Spleen (tissue), 11 donors: ENCODE measurements around the gene VAV1. TPM values are rescaled to one million over a fixed set of nuclear protein-coding genes. Genes with fewer than 3 reads are reported as not detected.

Experiments
- DNase-seq: peaks from one replicate; pipeline ENCODE4 v3.0.0-alpha.2; 2020
- H3K27ac ChIP-seq, 8 donors: fragments of 200-600 bp; sonication (generic) in 7 of 8; 1 replicate in 4 of 8; 2 replicates in 4 of 8; pipeline versions ENCODE4 v1.5.0 to v1.8.0; 2016 to 2021; ENCODE audit warnings: inconsistent platforms in 4 of 8, mild to moderate bottlenecking in 4 of 8, moderate library complexity in 1 of 8
- H3K27me3 ChIP-seq, 7 donors: fragments of 200-600 bp; sonication (generic) in 6 of 7; replicated peaks in 1 of 7; 1 replicate in 4 of 7; 2 replicates in 3 of 7; pipeline versions ENCODE4 v1.5.0 to v1.8.0; 2016 to 2021; ENCODE audit warnings: inconsistent platforms in 3 of 7, mild to moderate bottlenecking in 1 of 7
- H3K36me3 ChIP-seq, 6 donors: fragments of 200-600 bp; sonication (generic) in 5 of 6; 1 replicate in 4 of 6; 2 replicates in 2 of 6; pipeline versions ENCODE4 v1.5.0 to v1.8.0; 2016 to 2021; ENCODE audit warnings: inconsistent platforms in 2 of 6
- H3K4me1 ChIP-seq, 6 donors: fragments of 200-600 bp; sonication (generic) in 5 of 6; 1 replicate in 3 of 6; 2 replicates in 3 of 6; pipeline versions ENCODE4 v1.5.0 to v1.8.0; 2016 to 2021; ENCODE audit warnings: inconsistent platforms in 3 of 6
- H3K4me3 ChIP-seq, 8 donors: fragments of 200-600 bp; sonication (generic) in 7 of 8; 1 replicate in 4 of 8; 2 replicates in 4 of 8; pipeline versions ENCODE4 v1.5.0 to v1.8.0; 2016 to 2021; ENCODE audit warnings: inconsistent platforms in 4 of 8, mild to moderate bottlenecking in 4 of 8, moderate library complexity in 2 of 8
- H3K9me3 ChIP-seq, 8 donors: fragments of 200-600 bp; sonication (generic) in 7 of 8; 1 replicate in 4 of 8; 2 replicates in 4 of 8; pipeline versions ENCODE4 v1.5.0 to v1.8.0; 2016 to 2021; ENCODE audit warnings: inconsistent platforms in 4 of 8
- POLR2A ChIP-seq, 3 donors: fragments of 450-650 bp; IDR thresholded peaks; one replicate each; pipeline ENCODE4 v1.5.1; 2017; ENCODE audit warnings: antibody characterized with exemption in 3 of 3, mild to moderate bottlenecking in 1 of 3
- POLR2AphosphoS5 ChIP-seq, 3 donors: sonication (generic); formaldehyde crosslinking; IDR thresholded peaks; one replicate each; pipeline ENCODE4 v1.5.1; 2017; ENCODE audit warnings: antibody characterized with exemption in 3 of 3
- whole genome bisulfite sequencing, 5 donors: extraction: QIAGEN DNeasy Blood & Tissue Kit in 3 of 5; methylation state at CpG; one replicate each; pipeline versions ENCODE4 v1.1.5 to v1.1.7; 2013 to 2018; 5-methylcytosine and 5-hydroxymethylcytosine counted together
- intact Hi-C: fragments of 100-400 bp; cut with DNase I; formaldehyde crosslinking; loops from one replicate; pipeline ENCODE4 v1.15.0; 2023; ENCODE audit warnings: low total_unique reads
- polyA plus RNA-seq, 3 donors: library from polyadenylated mRNA; stranded (reverse); fragments of 200-250 nt; gene quantifications; one replicate each; pipeline ENCODE4 v1.2.1, GENCODE V29; 2013
- total RNA-seq, 7 donors: library from RNA; depleted of rRNA in 3 of 7; stranded (reverse); fragments of >200 nt in 3 of 7; fragmentation: NEBNext Ultra II Directional in 4 of 7; extraction: Animal tissue kit (Norgen Biotek cat#: 25700) in 4 of 7; gene quantifications; one replicate each; pipeline versions ENCODE4 v1.1.0 to v1.2.1, GENCODE V29; 2016 to 2021
- TF ChIP-seq, protein P1 (sequence below), 11 experiments: fragments of 200-600 bp in 7 of 11; fragments of 450-650 bp in 4 of 11; sonication (generic) in 4 of 11; IDR thresholded peaks in 8 of 11; conservative IDR thresholded peaks in 3 of 11; 1 replicate in 7 of 11; 2 replicates in 4 of 11; pipeline versions ENCODE4 v1.4.0 to v1.8.0; 2016 to 2021; ENCODE audit warnings: antibody characterized with exemption in 11 of 11, inconsistent platforms in 4 of 11, mild to moderate bottlenecking in 1 of 11
- donor health status: healthy with polysubstance abuse.
- donor health status: DM: no; HTN: no; CAD: no; lungs with moderate emphysema.
- donor health status: DM: no; HTN: no; CAD: no.
- donor health status: Bipolar disorder and iron deficiency.
- donor health status: healthy.
- donor health status: DM: no; HTN: no; CAD: no.
- donor health status: DM: yes; HTN: yes; CAD: no.

Gene VAV1
- total and polyA plus RNA-seq, 10 donors: 34.8 to 151 (median 83.1) TPM

DNA sequence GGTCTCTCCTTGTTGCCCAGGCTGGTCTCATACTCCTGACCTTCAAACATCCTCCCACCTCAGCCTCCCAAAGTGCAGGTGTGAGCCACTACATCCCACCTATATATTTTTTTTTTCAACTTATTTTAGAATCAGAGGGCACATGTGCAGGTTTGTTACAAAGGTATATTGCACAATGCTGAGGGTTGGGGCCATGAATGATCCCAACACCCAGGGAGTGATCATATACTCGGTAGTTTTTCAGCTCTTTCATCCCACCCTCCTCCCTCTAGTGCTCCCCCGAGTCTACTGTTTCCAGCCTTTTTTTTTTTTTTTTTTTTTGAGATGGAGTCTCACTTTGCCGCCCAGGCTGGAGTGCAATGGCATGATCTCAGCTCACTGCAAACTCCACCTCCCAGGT is 76.5 kb downstream of the VAV1 start:
- intact Hi-C loops: no loop called here
- no peak for DNase-seq
- Histone ChIP-seq H3K9me3 (no peaks in the 10 kb centered on the region), H3K36me3 (peaks cover 0 to 86% (median 64%) of the 10 kb centered on the region in 6 donors), H3K27me3 (no peaks in the 10 kb centered on the region), H3K4me1 (no peaks in the 10 kb centered on the region), H3K27ac (no peak overlapping the region), H3K4me3 (no peak overlapping the region)
- TF ChIP-seq, protein P1, sequence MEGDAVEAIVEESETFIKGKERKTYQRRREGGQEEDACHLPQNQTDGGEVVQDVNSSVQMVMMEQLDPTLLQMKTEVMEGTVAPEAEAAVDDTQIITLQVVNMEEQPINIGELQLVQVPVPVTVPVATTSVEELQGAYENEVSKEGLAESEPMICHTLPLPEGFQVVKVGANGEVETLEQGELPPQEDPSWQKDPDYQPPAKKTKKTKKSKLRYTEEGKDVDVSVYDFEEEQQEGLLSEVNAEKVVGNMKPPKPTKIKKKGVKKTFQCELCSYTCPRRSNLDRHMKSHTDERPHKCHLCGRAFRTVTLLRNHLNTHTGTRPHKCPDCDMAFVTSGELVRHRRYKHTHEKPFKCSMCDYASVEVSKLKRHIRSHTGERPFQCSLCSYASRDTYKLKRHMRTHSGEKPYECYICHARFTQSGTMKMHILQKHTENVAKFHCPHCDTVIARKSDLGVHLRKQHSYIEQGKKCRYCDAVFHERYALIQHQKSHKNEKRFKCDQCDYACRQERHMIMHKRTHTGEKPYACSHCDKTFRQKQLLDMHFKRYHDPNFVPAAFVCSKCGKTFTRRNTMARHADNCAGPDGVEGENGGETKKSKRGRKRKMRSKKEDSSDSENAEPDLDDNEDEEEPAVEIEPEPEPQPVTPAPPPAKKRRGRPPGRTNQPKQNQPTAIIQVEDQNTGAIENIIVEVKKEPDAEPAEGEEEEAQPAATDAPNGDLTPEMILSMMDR (IDR thresholded peaks at IDR 0.05 in 8 of 11, conservative IDR thresholded peaks at IDR 0.05 in 3 of 11): no peak
- TF ChIP-seq POLR2AphosphoS5 (IDR thresholded peaks at IDR 0.05): no peak
- TF ChIP-seq POLR2A (IDR thresholded peaks at IDR 0.05): no peak
- WGBS, 5 donors: 80 to 98% (median 90%) methylated on average over 3 of the region's 3 CpGs

DNA sequence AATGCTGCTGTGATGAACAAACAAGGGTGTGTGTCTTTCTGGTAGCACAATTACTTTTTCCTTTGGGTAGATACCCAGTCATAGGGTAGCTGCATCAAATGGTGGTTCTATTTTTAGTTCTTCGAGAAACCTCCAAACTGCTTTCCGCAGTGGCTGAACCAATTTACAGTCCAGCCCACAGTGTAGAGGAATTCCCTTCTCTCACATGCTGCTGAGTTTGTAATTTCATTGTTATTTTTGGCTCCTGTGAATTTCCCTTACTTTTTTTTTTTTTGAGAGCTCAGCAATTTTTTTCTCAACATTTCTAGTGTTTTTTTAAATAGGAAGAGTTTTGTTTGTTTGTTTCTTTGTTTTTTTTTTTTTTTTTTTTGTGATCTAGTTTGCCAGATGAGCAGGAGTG is 77.4 kb downstream of the VAV1 start:
- 42 to 75% (median 55%) methylated on average over 2 of the region's 2 CpGs for WGBS, 5 donors
- no peaks in the 10 kb centered on the region for H3K27me3 ChIP-seq
- no peak overlapping the region for H3K27ac ChIP-seq
- no peak for TF ChIP-seq POLR2A (IDR thresholded peaks at IDR 0.05)
- TF ChIP-seq, protein P1 (IDR thresholded peaks at IDR 0.05 in 8 of 11, conservative IDR thresholded peaks at IDR 0.05 in 3 of 11): no peak
- no peak for TF ChIP-seq POLR2AphosphoS5 (IDR thresholded peaks at IDR 0.05)
- no peaks in the 10 kb centered on the region for H3K9me3 ChIP-seq
- H3K4me3 ChIP-seq: no peak overlapping the region
- no peak for DNase-seq
- H3K36me3 ChIP-seq: peaks cover 0 to 86% (median 64%) of the 10 kb centered on the region in 6 donors
- intact Hi-C loops: no loop called here
- H3K4me1 ChIP-seq: no peaks in the 10 kb centered on the region

DNA sequence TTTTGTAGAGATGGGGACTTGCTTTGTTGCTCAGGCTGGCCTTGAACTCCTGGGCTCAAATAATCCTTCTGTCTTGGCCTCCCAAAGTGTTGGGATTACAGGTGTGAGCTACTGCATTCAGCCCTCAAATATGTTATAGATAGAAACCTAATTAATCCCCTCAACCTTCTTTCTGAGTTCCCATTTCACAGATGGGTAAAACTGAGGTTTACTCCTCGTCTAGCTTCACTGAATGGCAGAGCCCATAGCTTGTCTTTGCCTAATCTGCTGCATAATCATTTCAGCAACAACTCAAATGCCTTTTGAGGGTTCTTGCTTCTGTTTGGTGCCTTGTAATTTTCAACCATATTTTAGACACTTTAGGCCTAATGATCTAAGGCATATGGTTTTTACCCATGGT is 78.9 kb downstream of the VAV1 start:
- intact Hi-C loops: no loop called here
- no peak for TF ChIP-seq POLR2A (IDR thresholded peaks at IDR 0.05)
- TF ChIP-seq, protein P1 (IDR thresholded peaks at IDR 0.05 in 8 of 11, conservative IDR thresholded peaks at IDR 0.05 in 3 of 11): no peak
- TF ChIP-seq POLR2AphosphoS5 (IDR thresholded peaks at IDR 0.05): no peak
- no peak for DNase-seq
- 82 to 95% (median 91%) methylated on average over 1 of the region's 1 CpG for WGBS, 5 donors
- H3K9me3 ChIP-seq: no peaks in the 10 kb centered on the region
- H3K36me3 ChIP-seq: peaks cover 0 to 95% (median 77%) of the 10 kb centered on the region in 6 donors
- H3K27me3 ChIP-seq: no peaks in the 10 kb centered on the region
- no peak overlapping the region for H3K27ac ChIP-seq
- H3K4me1 ChIP-seq: no peaks in the 10 kb centered on the region
- H3K4me3 ChIP-seq: no peak overlapping the region

DNA sequence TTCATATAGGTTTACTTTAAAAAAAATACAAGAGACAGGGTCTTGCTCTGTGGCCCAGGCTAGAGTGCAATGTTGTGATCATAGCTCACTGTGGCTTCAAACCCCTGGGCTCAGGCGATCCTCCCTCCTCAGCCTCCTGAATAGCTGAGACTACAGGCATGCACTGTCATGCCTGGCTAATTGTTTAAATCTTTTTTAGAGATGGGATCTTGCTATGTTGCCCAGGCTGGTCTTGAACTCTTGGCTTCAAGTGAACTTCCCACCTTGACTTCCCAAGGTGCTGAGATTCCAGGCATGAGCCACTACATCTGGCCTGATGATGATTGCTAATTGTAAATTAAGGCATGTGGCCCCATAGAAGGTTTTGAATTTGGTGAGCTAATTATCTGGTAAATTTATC is 79.5 kb downstream of the VAV1 start:
- no peak for TF ChIP-seq POLR2A (IDR thresholded peaks at IDR 0.05)
- TF ChIP-seq POLR2AphosphoS5 (IDR thresholded peaks at IDR 0.05): no peak
- TF ChIP-seq, protein P1 (IDR thresholded peaks at IDR 0.05 in 8 of 11, conservative IDR thresholded peaks at IDR 0.05 in 3 of 11): no peak
- peaks cover 0 to 99% (median 81%) of the 10 kb centered on the region in 6 donors for H3K36me3 ChIP-seq
- intact Hi-C loops: no loop called here
- 91 to 100% (median 100%) methylated on average over 1 of the region's 1 CpG for WGBS, 5 donors
- DNase-seq: no peak
- H3K4me3 ChIP-seq: no peak overlapping the region
- H3K27ac ChIP-seq: no peak overlapping the region
- no peaks in the 10 kb centered on the region for H3K9me3 ChIP-seq
- no peaks in the 10 kb centered on the region for H3K4me1 ChIP-seq
- H3K27me3 ChIP-seq: no peaks in the 10 kb centered on the region
